ENCODE measurements around the gene RNU7-1.

DNA sequence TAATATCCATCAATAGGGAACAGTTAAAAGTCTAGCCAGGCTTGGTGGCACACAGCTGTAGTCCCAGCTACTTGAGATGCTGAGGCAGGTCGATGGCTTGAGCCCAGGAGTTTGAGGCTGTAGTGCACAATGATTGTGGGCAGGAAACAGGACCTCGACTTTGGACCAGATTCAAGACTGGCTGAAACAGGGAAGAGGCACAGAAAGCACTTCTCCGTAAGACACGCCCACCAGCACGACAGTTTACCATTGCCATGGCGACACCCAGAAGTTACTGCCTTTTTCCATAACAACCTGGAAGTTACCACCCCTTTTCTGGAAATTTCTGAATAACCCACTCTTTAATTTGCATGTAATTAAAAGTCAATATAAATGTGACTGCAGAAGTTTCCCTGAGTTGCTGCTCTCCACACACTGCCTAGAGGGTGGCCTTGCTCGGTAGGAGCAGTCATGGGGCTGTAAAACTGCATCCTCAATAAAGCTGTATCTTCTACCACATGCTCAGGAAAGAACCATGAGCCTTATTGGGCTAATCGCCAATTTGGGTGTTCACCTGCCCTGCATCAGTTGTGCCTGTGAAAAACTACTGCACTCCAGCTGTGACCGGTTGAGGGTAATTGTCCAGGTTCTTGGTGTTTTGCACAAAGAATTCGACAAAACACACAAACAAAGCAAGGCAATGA, 43.6 kb upstream of the RNU7-1 start:
- TF ChIP-seq, protein P1, sequence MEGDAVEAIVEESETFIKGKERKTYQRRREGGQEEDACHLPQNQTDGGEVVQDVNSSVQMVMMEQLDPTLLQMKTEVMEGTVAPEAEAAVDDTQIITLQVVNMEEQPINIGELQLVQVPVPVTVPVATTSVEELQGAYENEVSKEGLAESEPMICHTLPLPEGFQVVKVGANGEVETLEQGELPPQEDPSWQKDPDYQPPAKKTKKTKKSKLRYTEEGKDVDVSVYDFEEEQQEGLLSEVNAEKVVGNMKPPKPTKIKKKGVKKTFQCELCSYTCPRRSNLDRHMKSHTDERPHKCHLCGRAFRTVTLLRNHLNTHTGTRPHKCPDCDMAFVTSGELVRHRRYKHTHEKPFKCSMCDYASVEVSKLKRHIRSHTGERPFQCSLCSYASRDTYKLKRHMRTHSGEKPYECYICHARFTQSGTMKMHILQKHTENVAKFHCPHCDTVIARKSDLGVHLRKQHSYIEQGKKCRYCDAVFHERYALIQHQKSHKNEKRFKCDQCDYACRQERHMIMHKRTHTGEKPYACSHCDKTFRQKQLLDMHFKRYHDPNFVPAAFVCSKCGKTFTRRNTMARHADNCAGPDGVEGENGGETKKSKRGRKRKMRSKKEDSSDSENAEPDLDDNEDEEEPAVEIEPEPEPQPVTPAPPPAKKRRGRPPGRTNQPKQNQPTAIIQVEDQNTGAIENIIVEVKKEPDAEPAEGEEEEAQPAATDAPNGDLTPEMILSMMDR (IDR thresholded peaks at IDR 0.05) = no peak
- TF ChIP-seq POLR2A (IDR thresholded peaks at IDR 0.05) = no peak

Measured in thyroid gland (tissue), 4 donors.